Fibroblast of lung (primary cell): Measurements from ENCODE around the gene NHSL1. TPM values are rescaled to one million over a fixed set of nuclear protein-coding genes. Genes with fewer than 3 reads are reported as not detected.

Source experiments
- DNase-seq, 2 donors: peaks; one replicate each; pipeline versions ENCODE4 v3.0.0 to v3.0.0-alpha.2; 2010; ENCODE audit warnings: low read depth in 2 of 2
- H2AFZ ChIP-seq: 2 replicates; pipeline ENCODE4 v1.5.1; 2012; ENCODE audit warnings: low read length, control low read depth, inconsistent platforms
- H3K27ac ChIP-seq: 2 replicates; pipeline ENCODE4 v1.5.1; 2011; ENCODE audit warnings: low read length, control low read depth; ENCODE audit not compliant: insufficient read depth
- H3K27me3 ChIP-seq: 2 replicates; pipeline ENCODE4 v1.5.1; 2011; ENCODE audit warnings: mild to moderate bottlenecking, low read length; ENCODE audit not compliant: control insufficient read depth, insufficient read depth
- H3K36me3 ChIP-seq: 2 replicates; pipeline ENCODE4 v1.5.1; 2011; ENCODE audit warnings: low read length; ENCODE audit not compliant: control insufficient read depth, insufficient read depth
- H3K4me1 ChIP-seq: 2 replicates; pipeline ENCODE4 v1.5.1; 2011; ENCODE audit warnings: low read length; ENCODE audit not compliant: control insufficient read depth, insufficient read depth; ENCODE audit errors: extremely low read depth
- H3K4me2 ChIP-seq: 2 replicates; pipeline ENCODE4 v1.5.1; 2011; ENCODE audit warnings: low read length, control low read depth; ENCODE audit not compliant: insufficient read depth; ENCODE audit errors: extremely low read depth
- H3K4me3 ChIP-seq, 4 experiments: fragments of 200-600 bp in 1 of 4; sonication (generic) in 1 of 4; replicated peaks in 1 of 4; 2 replicates each; pipeline ENCODE4 v1.5.1; 2011 to 2016; ENCODE audit warnings: low read length in 4 of 4, low read depth in 3 of 4, mild to moderate bottlenecking in 3 of 4, control low read depth in 2 of 4, inconsistent platforms in 1 of 4, mixed read lengths in 1 of 4; ENCODE audit not compliant: insufficient read depth in 1 of 4; ENCODE audit errors: control extremely low read depth in 1 of 4
- H3K79me2 ChIP-seq: 2 replicates; pipeline ENCODE4 v1.5.1; 2012; ENCODE audit warnings: mild to moderate bottlenecking, low read length, inconsistent platforms; ENCODE audit not compliant: control insufficient read depth, insufficient read depth
- H3K9ac ChIP-seq: 2 replicates; pipeline ENCODE4 v1.5.1; 2011; ENCODE audit warnings: mild to moderate bottlenecking, low read length, control low read depth; ENCODE audit not compliant: insufficient read depth
- H3K9me3 ChIP-seq: 2 replicates; pipeline ENCODE4 v1.5.1; 2012; ENCODE audit warnings: low read depth, low read length; ENCODE audit not compliant: control insufficient read depth, insufficient read depth
- H4K20me1 ChIP-seq: 2 replicates; pipeline ENCODE4 v1.5.1; 2011; ENCODE audit warnings: low read length; ENCODE audit not compliant: control insufficient read depth, insufficient read depth; ENCODE audit errors: extremely low read depth
- CTCF ChIP-seq, 2 donors: IDR thresholded peaks in 1 of 2; conservative IDR thresholded peaks in 1 of 2; 1 replicate in 1 of 2; 2 replicates in 1 of 2; pipeline ENCODE4 v1.5.1; 2011 to 2012; ENCODE audit warnings: low read length in 2 of 2, control low read depth in 1 of 2, inconsistent platforms in 1 of 2, low read depth in 1 of 2, mild to moderate bottlenecking in 1 of 2
- EZH2 ChIP-seq: IDR thresholded peaks from 2 replicates; pipeline ENCODE4 v1.5.1; 2012; ENCODE audit warnings: low read length, control low read depth, mild to moderate bottlenecking; ENCODE audit errors: missing control alignments
- polyA plus RNA-seq, 2 donors: library from polyadenylated mRNA; depleted of rRNA in 1 of 2; stranded (reverse) in 1 of 2; unstranded in 1 of 2; fragments of >200 nt; gene quantifications; 2 replicates each; pipeline ENCODE4 v1.2.1, GENCODE V29; 2011 to 2012; ENCODE audit warnings: missing spikeins in 1 of 2
- total RNA-seq: library from RNA; depleted of rRNA; stranded (reverse); fragments of >200 nt; gene quantifications from 2 replicates; pipeline ENCODE4 v1.2.1, GENCODE V29; 2014

NHSL1 gene
- total and polyA plus RNA-seq, 2 donors (not counting 1 experiment from before 2014, with no cell fraction given), result 9.5 to 10.6 TPM

GRCh38 chr6:138446821-138447220 lies 52.5 kb downstream of the NHSL1 start:
- Histone ChIP-seq H3K9me3 (no peaks in the 10 kb centered on the region), H3K4me2 (no peak overlapping the region), H3K36me3 (no peaks in the 10 kb centered on the region), H2AFZ (no peak overlapping the region), H3K27ac (no peak overlapping the region), H3K4me3 (no peak overlapping the region), H3K4me1 (no peaks in the 10 kb centered on the region), H3K79me2 (no peaks in the 10 kb centered on the region), H4K20me1 (no peaks in the 10 kb centered on the region), H3K9ac (no peak overlapping the region), H3K27me3 (no peaks in the 10 kb centered on the region)
- TF ChIP-seq EZH2, result no peak
- TF ChIP-seq CTCF (conservative IDR thresholded peaks at IDR 0.05 in 1 of 2, IDR thresholded peaks at IDR 0.05 in 1 of 2; ENCODE audit: low read depth in 1 of 2, low read length in 2 of 2), result no peak
- no peak for DNase-seq

- no peak overlapping the region for H3K4me3 ChIP-seq
- TF ChIP-seq CTCF (conservative IDR thresholded peaks at IDR 0.05 in 1 of 2, IDR thresholded peaks at IDR 0.05 in 1 of 2; ENCODE audit: low read depth in 1 of 2, low read length in 2 of 2) (no peak), EZH2 (no peak)
Measured at GRCh38 chr6:138443979-138444378, 55.3 kb downstream of the NHSL1 start.

GRCh38 chr6:138442663-138443062 lies 56.6 kb downstream of the NHSL1 start:
- no peak overlapping the region for H3K4me2 ChIP-seq
- no peak overlapping the region for H2AFZ ChIP-seq
- no peak overlapping the region for H3K4me3 ChIP-seq
- no peaks in the 10 kb centered on the region for H3K36me3 ChIP-seq
- H3K79me2 ChIP-seq, result no peaks in the 10 kb centered on the region
- no peaks in the 10 kb centered on the region for H3K4me1 ChIP-seq
- H3K27me3 ChIP-seq, result no peaks in the 10 kb centered on the region
- no peak for DNase-seq
- TF ChIP-seq CTCF (conservative IDR thresholded peaks at IDR 0.05 in 1 of 2, IDR thresholded peaks at IDR 0.05 in 1 of 2; ENCODE audit: low read depth in 1 of 2, low read length in 2 of 2) (no peak), EZH2 (no peak)
- H3K9me3 ChIP-seq, result no peaks in the 10 kb centered on the region
- H3K9ac ChIP-seq, result no peak overlapping the region
- no peaks in the 10 kb centered on the region for H4K20me1 ChIP-seq
- no peak overlapping the region for H3K27ac ChIP-seq

More at GRCh38 chr6:138443979-138444378, 55.3 kb downstream of the NHSL1 start:
- Histone ChIP-seq H3K79me2 (no peaks in the 10 kb centered on the region), H4K20me1 (no peaks in the 10 kb centered on the region), H3K27me3 (no peaks in the 10 kb centered on the region), H3K27ac (no peak overlapping the region), H3K9ac (no peak overlapping the region), H3K36me3 (no peaks in the 10 kb centered on the region), H3K4me1 (no peaks in the 10 kb centered on the region), H2AFZ (no peak overlapping the region), H3K9me3 (no peaks in the 10 kb centered on the region), H3K4me2 (no peak overlapping the region)
- no peak for DNase-seq
